Activated naive CD4-positive, alpha-beta T cell treated with anti-CD3 and anti-CD28 coated beads, Interleukin-2, amount 50 U/mL, for 72 hours (primary cell): ENCODE results near the gene CD248. TPM values are rescaled to one million over a fixed set of nuclear protein-coding genes. Genes with fewer than 3 reads are reported as not detected.
"Not testable (repeated sequence)": the region's sequence is repeated elsewhere in the genome, so short reads cannot be mapped to it uniquely, and the experiment has no call there.

Source experiments
- ATAC-seq, 2 donors: fragments of 150-1000 bp; cut with Tn5 transposase; 2 replicates each; pipeline ENCODE4 v1.10.0; 2021; ENCODE audit warnings: mild to moderate bottlenecking in 2 of 2, moderate library complexity in 2 of 2
- DNase-seq, 2 donors: peaks; one replicate each; pipeline ENCODE4 v3.0.0; 2021 to 2022; ENCODE audit warnings: low spot score in 2 of 2
- H3K27ac Mint-ChIP-seq, 2 donors: one replicate each; pipeline ENCODE4 v1.8.0; 2022; ENCODE audit warnings: mild to moderate bottlenecking in 2 of 2, mixed read lengths in 2 of 2
- H3K36me3 Mint-ChIP-seq, 2 donors: one replicate each; pipeline ENCODE4 v1.8.0; 2022; ENCODE audit warnings: mixed read lengths in 2 of 2
- H3K9me3 Mint-ChIP-seq, 2 donors: one replicate each; pipeline ENCODE4 v1.8.0; 2022; ENCODE audit warnings: mixed read lengths in 2 of 2
- total RNA-seq, 2 donors: library from RNA; stranded (reverse); gene quantifications; one replicate each; pipeline ENCODE4 v1.2.3, GENCODE V29; 2022

The CD248 gene
- total RNA-seq, 2 donors from 2014 or later: 0.31 to 0.36 TPM

GRCh38 chr11:66277471-66278362, 39.1 kb downstream of the CD248 start, which contains the start of gene CNIH2:
CNIH2 (plus strand) TSS chr11:66278175; CDS start chr11:66278457, 282 bp downstream.
- Mint-ChIP-seq H3K9me3 (no peaks in the 10 kb centered on the region), H3K36me3 (peaks cover 0 to 8% of the 10 kb centered on the region in 2 donors), H3K27ac (no peak within 1 kb of the TSS)
- DNase-seq: peak; percentile 61 to 65
- peak; percentile 28 to 34 for ATAC-seq

- H3K36me3 Mint-ChIP-seq: peaks cover 0 to 12% of the 10 kb centered on the region in 2 donors
- not testable (repeated sequence) for H3K9me3 Mint-ChIP-seq, ATAC-seq, H3K27ac Mint-ChIP-seq
- peak in 1 of 2 donors; percentile 52 for DNase-seq
Observed at GRCh38 chr11:66277064-66277463, 39.8 kb downstream of the CD248 start.

- ATAC-seq, DNase-seq, H3K27ac Mint-ChIP-seq, H3K9me3 Mint-ChIP-seq: not testable (repeated sequence)
- H3K36me3 Mint-ChIP-seq: peaks cover 0 to 12% of the 10 kb centered on the region in 2 donors
Observed at GRCh38 chr11:66276619-66277018, 40.2 kb downstream of the CD248 start.

- Mint-ChIP-seq H3K36me3 (peaks cover 0 to 12% of the 10 kb centered on the region in 2 donors), H3K9me3 (no peaks in the 10 kb centered on the region), H3K27ac (no peak overlapping the region)
- no peak for DNase-seq
- ATAC-seq: no peak
Observed at GRCh38 chr11:66275984-66276612, 40.7 kb downstream of the CD248 start.

- DNase-seq (no peak), ATAC-seq (no peak)
- Mint-ChIP-seq H3K36me3 (peaks cover 0 to 12% of the 10 kb centered on the region in 2 donors), H3K27ac (no peak overlapping the region), H3K9me3 (no peaks in the 10 kb centered on the region)
Observed at GRCh38 chr11:66275396-66275795, 41.4 kb downstream of the CD248 start.

- Mint-ChIP-seq H3K9me3 (no peaks in the 10 kb centered on the region), H3K27ac (no peak overlapping the region), H3K36me3 (peaks cover 7 to 16% of the 10 kb centered on the region in 2 donors)
- DNase-seq (no peak), ATAC-seq (no peak)
Observed at GRCh38 chr11:66274219-66274618, 42.6 kb downstream of the CD248 start.

GRCh38 chr11:66272596-66272995, 44.2 kb downstream of the CD248 start:
- Mint-ChIP-seq H3K27ac (peak overlapping the region in 1 of 2 donors; percentile 92), H3K9me3 (no peaks in the 10 kb centered on the region), H3K36me3 (peaks cover 16 to 20% of the 10 kb centered on the region in 2 donors)
- DNase-seq (no peak), ATAC-seq (no peak)

- no peaks in the 10 kb centered on the region for H3K9me3 Mint-ChIP-seq
- no peak for ATAC-seq
- no peak overlapping the region for H3K27ac Mint-ChIP-seq
- DNase-seq: peak in 1 of 2 donors; percentile 56
- H3K36me3 Mint-ChIP-seq: peaks cover 16 to 20% of the 10 kb centered on the region in 2 donors
Observed at GRCh38 chr11:66271816-66272215, 45.0 kb downstream of the CD248 start.

- DNase-seq (no peak), ATAC-seq (no peak)
- no peaks in the 10 kb centered on the region for H3K9me3 Mint-ChIP-seq
- H3K36me3 Mint-ChIP-seq: peaks cover 16 to 18% of the 10 kb centered on the region in 2 donors
- H3K27ac Mint-ChIP-seq: peak overlapping the region; percentile 97
Observed at GRCh38 chr11:66268952-66269905, 47.6 kb downstream of the CD248 start.

- no peaks in the 10 kb centered on the region for H3K9me3 Mint-ChIP-seq
Observed at GRCh38 chr11:66268244-66268951, 48.4 kb downstream of the CD248 start, which contains the start of gene RAB1B. RAB1B (plus strand) TSS chr11:66268639; CDS start chr11:66268680, 41 bp downstream.

GRCh38 chr11:66267379-66268243, 49.2 kb downstream of the CD248 start:
- Mint-ChIP-seq H3K36me3 (peaks cover 11 to 16% of the 10 kb centered on the region in 2 donors), H3K27ac (peak overlapping the region; percentile 97), H3K9me3 (no peaks in the 10 kb centered on the region)
- ATAC-seq (peak; percentile 71 to 73), DNase-seq (peak; percentile 87 to 90)

More at GRCh38 chr11:66268244-66268951, 48.4 kb downstream of the CD248 start, which contains the start of gene RAB1B:
- Mint-ChIP-seq H3K36me3 (peaks cover 14 to 16% of the 10 kb centered on the region in 2 donors), H3K27ac (peak within 1 kb of the TSS; percentile 97)
- peak; percentile 84 to 86 for ATAC-seq
- peak; percentile 100 for DNase-seq

- Mint-ChIP-seq H3K36me3 (peaks cover 8 to 16% of the 10 kb centered on the region in 2 donors), H3K9me3 (no peaks in the 10 kb centered on the region), H3K27ac (peak overlapping the region; percentile 90 to 97)
- no peak for DNase-seq
- ATAC-seq: no peak
Observed at GRCh38 chr11:66267039-66267378, 49.8 kb downstream of the CD248 start.

- H3K27ac Mint-ChIP-seq: peak overlapping the region in 1 of 2 donors; percentile 97
- H3K36me3 Mint-ChIP-seq: peaks cover 8 to 16% of the 10 kb centered on the region in 2 donors
- ATAC-seq (no peak), DNase-seq (no peak)
- no peaks in the 10 kb centered on the region for H3K9me3 Mint-ChIP-seq
Observed at GRCh38 chr11:66266378-66267038, 50.3 kb downstream of the CD248 start.
